Uterus (tissue), 2 donors: ENCODE measurements around the gene GTSE1.

Source experiments
- POLR2A ChIP-seq, 2 donors: fragments of 450-650 bp; IDR thresholded peaks; one replicate each; pipeline ENCODE4 v1.6.1; 2016; ENCODE audit warnings: antibody characterized with exemption in 2 of 2, mild to moderate bottlenecking in 1 of 2, moderate library complexity in 1 of 2
- TF ChIP-seq, protein P1 (sequence below), 4 experiments: fragments of 200-600 bp in 2 of 4; fragments of 450-650 bp in 2 of 4; sonication (generic) in 2 of 4; IDR thresholded peaks; one replicate each; pipeline ENCODE4 v1.5.1; 2016 to 2019; ENCODE audit warnings: antibody characterized with exemption in 4 of 4, mild to moderate bottlenecking in 2 of 4, moderate library complexity in 1 of 4

DNA sequence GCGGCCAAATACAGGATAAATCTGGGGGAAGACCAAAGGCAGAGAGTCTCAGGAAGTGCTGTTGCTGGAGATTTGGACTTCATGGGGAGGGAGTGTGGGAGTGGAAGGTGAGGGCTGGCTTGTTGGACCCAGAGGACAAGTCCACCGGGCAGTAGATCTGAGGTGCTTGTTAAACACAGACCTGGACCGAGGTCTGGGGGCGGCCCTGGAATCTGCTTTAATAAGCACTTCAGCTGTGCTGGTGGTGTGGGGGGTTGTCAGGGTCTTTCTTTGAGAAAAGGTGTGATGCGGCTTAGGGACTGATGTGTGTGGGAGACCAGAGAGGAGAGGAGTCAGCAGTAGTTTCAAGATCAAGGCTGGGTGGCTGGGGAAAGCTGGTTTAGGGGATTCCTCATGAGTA lies 43.3 kb downstream of the GTSE1 start:
- TF ChIP-seq, protein P1, sequence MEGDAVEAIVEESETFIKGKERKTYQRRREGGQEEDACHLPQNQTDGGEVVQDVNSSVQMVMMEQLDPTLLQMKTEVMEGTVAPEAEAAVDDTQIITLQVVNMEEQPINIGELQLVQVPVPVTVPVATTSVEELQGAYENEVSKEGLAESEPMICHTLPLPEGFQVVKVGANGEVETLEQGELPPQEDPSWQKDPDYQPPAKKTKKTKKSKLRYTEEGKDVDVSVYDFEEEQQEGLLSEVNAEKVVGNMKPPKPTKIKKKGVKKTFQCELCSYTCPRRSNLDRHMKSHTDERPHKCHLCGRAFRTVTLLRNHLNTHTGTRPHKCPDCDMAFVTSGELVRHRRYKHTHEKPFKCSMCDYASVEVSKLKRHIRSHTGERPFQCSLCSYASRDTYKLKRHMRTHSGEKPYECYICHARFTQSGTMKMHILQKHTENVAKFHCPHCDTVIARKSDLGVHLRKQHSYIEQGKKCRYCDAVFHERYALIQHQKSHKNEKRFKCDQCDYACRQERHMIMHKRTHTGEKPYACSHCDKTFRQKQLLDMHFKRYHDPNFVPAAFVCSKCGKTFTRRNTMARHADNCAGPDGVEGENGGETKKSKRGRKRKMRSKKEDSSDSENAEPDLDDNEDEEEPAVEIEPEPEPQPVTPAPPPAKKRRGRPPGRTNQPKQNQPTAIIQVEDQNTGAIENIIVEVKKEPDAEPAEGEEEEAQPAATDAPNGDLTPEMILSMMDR (IDR thresholded peaks at IDR 0.05): no peak
- no peak for TF ChIP-seq POLR2A (IDR thresholded peaks at IDR 0.05)
